Hepatocyte (in vitro differentiated cells): ENCODE data around the gene TTC14.

Experiments
- EZH2phosphoT487 ChIP-seq: fragments of 200-600 bp; sonication (generic); IDR thresholded peaks from one replicate; pipeline ENCODE4 v1.6.1; 2018; ENCODE audit warnings: antibody characterized with exemption, mild to moderate bottlenecking, low read depth, moderate library complexity; ENCODE audit not compliant: unreplicated experiment, severe bottlenecking
- TF ChIP-seq, protein P1 (sequence below): fragments of 200-600 bp; sonication (generic); IDR thresholded peaks from 2 replicates; pipeline ENCODE4 v1.5.1; 2016; ENCODE audit warnings: antibody characterized with exemption, mild to moderate bottlenecking; ENCODE audit not compliant: poor library complexity

DNA sequence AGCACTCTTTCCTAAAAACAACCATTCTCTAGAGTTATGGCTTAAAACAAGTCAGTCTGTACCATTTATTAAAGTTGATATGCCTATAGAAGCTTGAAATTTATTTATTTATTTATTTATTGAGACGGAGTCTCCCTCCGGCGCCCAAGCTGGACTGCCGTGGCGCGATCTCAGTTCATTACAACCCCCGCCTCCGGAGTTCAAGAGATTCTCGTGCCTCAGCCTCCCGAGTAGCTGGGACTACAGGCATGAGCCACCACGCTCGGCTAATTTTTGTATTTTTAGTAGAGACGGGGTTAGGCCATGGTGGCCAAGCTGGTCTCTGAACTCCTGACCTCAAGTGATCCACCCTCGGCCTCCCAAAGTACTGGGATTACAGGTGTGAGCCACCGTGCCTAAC is 1.5 kb upstream of the TTC14 start:
- TF ChIP-seq, protein P1, sequence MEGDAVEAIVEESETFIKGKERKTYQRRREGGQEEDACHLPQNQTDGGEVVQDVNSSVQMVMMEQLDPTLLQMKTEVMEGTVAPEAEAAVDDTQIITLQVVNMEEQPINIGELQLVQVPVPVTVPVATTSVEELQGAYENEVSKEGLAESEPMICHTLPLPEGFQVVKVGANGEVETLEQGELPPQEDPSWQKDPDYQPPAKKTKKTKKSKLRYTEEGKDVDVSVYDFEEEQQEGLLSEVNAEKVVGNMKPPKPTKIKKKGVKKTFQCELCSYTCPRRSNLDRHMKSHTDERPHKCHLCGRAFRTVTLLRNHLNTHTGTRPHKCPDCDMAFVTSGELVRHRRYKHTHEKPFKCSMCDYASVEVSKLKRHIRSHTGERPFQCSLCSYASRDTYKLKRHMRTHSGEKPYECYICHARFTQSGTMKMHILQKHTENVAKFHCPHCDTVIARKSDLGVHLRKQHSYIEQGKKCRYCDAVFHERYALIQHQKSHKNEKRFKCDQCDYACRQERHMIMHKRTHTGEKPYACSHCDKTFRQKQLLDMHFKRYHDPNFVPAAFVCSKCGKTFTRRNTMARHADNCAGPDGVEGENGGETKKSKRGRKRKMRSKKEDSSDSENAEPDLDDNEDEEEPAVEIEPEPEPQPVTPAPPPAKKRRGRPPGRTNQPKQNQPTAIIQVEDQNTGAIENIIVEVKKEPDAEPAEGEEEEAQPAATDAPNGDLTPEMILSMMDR = no peak
- no peak for TF ChIP-seq EZH2phosphoT487
